Astrocyte (in vitro differentiated cells and primary cell): ENCODE results near the gene NAV1.

Experiments used
- CTCF ChIP-seq: IDR thresholded peaks from 2 replicates; pipeline ENCODE4 v1.5.1; 2011; ENCODE audit warnings: low read depth, mild to moderate bottlenecking, inconsistent platforms, low read length, moderate library complexity; ENCODE audit not compliant: insufficient read depth
- EZH2 ChIP-seq: IDR thresholded peaks from 2 replicates; pipeline ENCODE4 v1.6.1; 2012; ENCODE audit warnings: mild to moderate bottlenecking, low read length, inconsistent platforms; ENCODE audit not compliant: insufficient read depth

- TF ChIP-seq EZH2 (no peak), CTCF (no peak)
Observed at GRCh38 chr1:201517631-201518030, 21.3 kb upstream of the NAV1 start.
